ENCODE data around the gene PABPN1.

PABPN1 gene

GRCh38 chr14:23326491-23327332 is 5.5 kb downstream of the PABPN1 start:
- no peak for DNase-seq (ENCODE audit: low read depth)

- no peak for DNase-seq (ENCODE audit: low read depth)
Observed at GRCh38 chr14:23327947-23328744, 6.9 kb downstream of the PABPN1 start.

- DNase-seq (ENCODE audit: low read depth): no peak
Observed at GRCh38 chr14:23335623-23336022, 14.4 kb downstream of the PABPN1 start.

- no peak for DNase-seq (ENCODE audit: low read depth)
Observed at GRCh38 chr14:23339506-23340268, 18.4 kb downstream of the PABPN1 start.

GRCh38 chr14:23344481-23344880 is 23.2 kb downstream of the PABPN1 start:
- DNase-seq (ENCODE audit: low read depth): no peak

- DNase-seq (ENCODE audit: low read depth): no peak
Observed at GRCh38 chr14:23345987-23346692, 24.9 kb downstream of the PABPN1 start.

- DNase-seq (ENCODE audit: low read depth): no peak
Observed at GRCh38 chr14:23346693-23347405, 25.6 kb downstream of the PABPN1 start.

GRCh38 chr14:23347406-23348296 is 26.4 kb downstream of the PABPN1 start:
- DNase-seq (ENCODE audit: low read depth): no peak

- DNase-seq (ENCODE audit: low read depth): no peak
Observed at GRCh38 chr14:23348297-23348655, 27.0 kb downstream of the PABPN1 start.

GRCh38 chr14:23349156-23349845 is 28.0 kb downstream of the PABPN1 start:
- DNase-seq (ENCODE audit: low read depth): no peak

GRCh38 chr14:23351681-23352505 is 30.6 kb downstream of the PABPN1 start:
- DNase-seq (ENCODE audit: low read depth): no peak

GRCh38 chr14:23352506-23353432 is 31.5 kb downstream of the PABPN1 start, which contains the start of gene SLC22A17:
Gene SLC22A17, minus strand, starts transcription at chr14:23352887.
- DNase-seq (ENCODE audit: low read depth): peak; percentile 63

GRCh38 chr14:23353433-23353780 is 32.1 kb downstream of the PABPN1 start:
- no peak for DNase-seq (ENCODE audit: low read depth)

GRCh38 chr14:23354990-23355389 is 33.7 kb downstream of the PABPN1 start:
- no peak for DNase-seq (ENCODE audit: low read depth)

GRCh38 chr14:23355871-23356435 is 34.7 kb downstream of the PABPN1 start:
- DNase-seq (ENCODE audit: low read depth): no peak

GRCh38 chr14:23356662-23357061 is 35.4 kb downstream of the PABPN1 start:
- DNase-seq (ENCODE audit: low read depth): no peak

GRCh38 chr14:23357261-23357660 is 36.0 kb downstream of the PABPN1 start:
- DNase-seq (ENCODE audit: low read depth): no peak
